ENCODE results near the gene NDUFA3.

DNA sequence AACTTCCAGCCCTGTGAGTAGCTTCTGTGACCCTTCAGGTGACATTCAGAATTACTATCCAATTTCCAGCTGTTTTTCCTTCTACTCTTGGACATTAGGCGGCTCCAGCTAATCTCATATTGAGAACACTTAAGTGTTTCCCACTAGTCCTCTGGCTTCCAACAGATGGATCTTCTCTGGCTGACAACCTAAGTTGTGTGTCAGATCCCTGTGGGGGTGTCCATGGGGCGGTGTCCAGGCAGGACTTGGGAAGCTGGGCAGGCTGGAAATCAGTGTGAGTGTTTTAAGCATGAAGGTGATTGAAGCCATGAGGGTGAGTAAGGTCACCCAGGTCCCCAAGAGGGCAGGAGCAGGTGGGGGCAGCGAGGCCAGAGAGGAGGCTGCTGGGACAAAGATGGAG is 45.0 kb downstream of the NDUFA3 start:
- TF ChIP-seq, protein P1, sequence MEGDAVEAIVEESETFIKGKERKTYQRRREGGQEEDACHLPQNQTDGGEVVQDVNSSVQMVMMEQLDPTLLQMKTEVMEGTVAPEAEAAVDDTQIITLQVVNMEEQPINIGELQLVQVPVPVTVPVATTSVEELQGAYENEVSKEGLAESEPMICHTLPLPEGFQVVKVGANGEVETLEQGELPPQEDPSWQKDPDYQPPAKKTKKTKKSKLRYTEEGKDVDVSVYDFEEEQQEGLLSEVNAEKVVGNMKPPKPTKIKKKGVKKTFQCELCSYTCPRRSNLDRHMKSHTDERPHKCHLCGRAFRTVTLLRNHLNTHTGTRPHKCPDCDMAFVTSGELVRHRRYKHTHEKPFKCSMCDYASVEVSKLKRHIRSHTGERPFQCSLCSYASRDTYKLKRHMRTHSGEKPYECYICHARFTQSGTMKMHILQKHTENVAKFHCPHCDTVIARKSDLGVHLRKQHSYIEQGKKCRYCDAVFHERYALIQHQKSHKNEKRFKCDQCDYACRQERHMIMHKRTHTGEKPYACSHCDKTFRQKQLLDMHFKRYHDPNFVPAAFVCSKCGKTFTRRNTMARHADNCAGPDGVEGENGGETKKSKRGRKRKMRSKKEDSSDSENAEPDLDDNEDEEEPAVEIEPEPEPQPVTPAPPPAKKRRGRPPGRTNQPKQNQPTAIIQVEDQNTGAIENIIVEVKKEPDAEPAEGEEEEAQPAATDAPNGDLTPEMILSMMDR (IDR thresholded peaks at IDR 0.05) = no peak
- TF ChIP-seq POLR2A (IDR thresholded peaks at IDR 0.05) = no peak
